ENCODE results near the gene ASTN2. TPM values are rescaled to one million over a fixed set of nuclear protein-coding genes. Genes with fewer than 3 reads are reported as not detected.

Gene ASTN2
- total and polyA plus RNA-seq, 2 experiments from 2014 or later = 5.8 to 7.5 TPM

GRCh38 chr9:117028103-117028858 lies 386.6 kb downstream of the ASTN2 start:
- in situ Hi-C loops (cut with MboI) = no loop called here
- H3K36me3 ChIP-seq (ENCODE audit: low read depth) = no peaks in the 10 kb centered on the region
- H3K9ac ChIP-seq = no peak overlapping the region
- WGBS, 2 experiments (ENCODE audit: low coverage in 1 of 2, low lambda C conversion rate in 2 of 2, missing lambda C conversion rate in 2 of 2) = 11 to 28% methylated on average over 2 of the region's 2 CpGs
- no peak overlapping the region for H3K27ac ChIP-seq
- no peaks in the 10 kb centered on the region for H3K9me2 ChIP-seq (ENCODE audit: insufficient read depth)
- H3K27me3 ChIP-seq (replicated peaks; ENCODE audit: insufficient read depth) = no peaks in the 10 kb centered on the region
- H3K4me2 ChIP-seq (ENCODE audit: unreplicated experiment) = no peak overlapping the region
- no peaks in the 10 kb centered on the region for H3K79me2 ChIP-seq (ENCODE audit: insufficient read depth)
- no peaks in the 10 kb centered on the region for H4K20me1 ChIP-seq (ENCODE audit: insufficient read depth)
- no peak overlapping the region for H2AFZ ChIP-seq
- TF ChIP-seq EZH2phosphoT487 (IDR thresholded peaks at IDR 0.05; ENCODE audit: insufficient read depth, low read depth) = no peak
- no peak for DNase-seq
- H3K4me1 ChIP-seq (ENCODE audit: insufficient read depth) = no peaks in the 10 kb centered on the region
- H3K9me3 ChIP-seq (ENCODE audit: low read depth) = no peaks in the 10 kb centered on the region
- H3K4me3 ChIP-seq = no peak overlapping the region
- H3F3A ChIP-seq (ENCODE audit: insufficient read depth) = no peaks in the 10 kb centered on the region

- Histone ChIP-seq H2AFZ (no peak overlapping the region), H3K9ac (no peak overlapping the region), H3K36me3 (ENCODE audit: low read depth) (no peaks in the 10 kb centered on the region), H3K4me1 (ENCODE audit: insufficient read depth) (no peaks in the 10 kb centered on the region), H3K27me3 (replicated peaks; ENCODE audit: insufficient read depth) (no peaks in the 10 kb centered on the region), H3F3A (ENCODE audit: insufficient read depth) (no peaks in the 10 kb centered on the region), H3K79me2 (ENCODE audit: insufficient read depth) (no peaks in the 10 kb centered on the region), H3K9me3 (ENCODE audit: low read depth) (no peaks in the 10 kb centered on the region), H4K20me1 (ENCODE audit: insufficient read depth) (no peaks in the 10 kb centered on the region), H3K27ac (no peak overlapping the region), H3K4me3 (no peak overlapping the region), H3K9me2 (ENCODE audit: insufficient read depth) (no peaks in the 10 kb centered on the region), H3K4me2 (ENCODE audit: unreplicated experiment) (no peak overlapping the region)
- DNase-seq = no peak
- 4% methylated on average over 2 of the region's 2 CpGs for WGBS, 2 experiments (ENCODE audit: low coverage in 1 of 2, low lambda C conversion rate in 2 of 2, missing lambda C conversion rate in 2 of 2)
- in situ Hi-C loops (cut with MboI) = no loop called here
- TF ChIP-seq EZH2phosphoT487 (IDR thresholded peaks at IDR 0.05; ENCODE audit: insufficient read depth, low read depth) (no peak), EZH2 (IDR thresholded peaks at IDR 0.05; ENCODE audit: insufficient read depth, poor library complexity, severe bottlenecking) (no peak)
Measured at GRCh38 chr9:117021906-117022305, 393.0 kb downstream of the ASTN2 start.

- H3K9me3 ChIP-seq (ENCODE audit: low read depth) = no peaks in the 10 kb centered on the region
- no peak overlapping the region for H3K4me3 ChIP-seq
- H3K79me2 ChIP-seq (ENCODE audit: insufficient read depth) = no peaks in the 10 kb centered on the region
- in situ Hi-C loops (cut with MboI) = no loop called here
- no peak overlapping the region for H3K4me2 ChIP-seq (ENCODE audit: unreplicated experiment)
- no peak for DNase-seq
- H3K4me1 ChIP-seq (ENCODE audit: insufficient read depth) = no peaks in the 10 kb centered on the region
- H3K9me2 ChIP-seq (ENCODE audit: insufficient read depth) = 0 out of 2 replicates have a peak, but pooled peaks cover 3% of the 10 kb centered on the region
- no peak overlapping the region for H2AFZ ChIP-seq
- H4K20me1 ChIP-seq (ENCODE audit: insufficient read depth) = no peaks in the 10 kb centered on the region
- no peaks in the 10 kb centered on the region for H3K27me3 ChIP-seq (replicated peaks; ENCODE audit: insufficient read depth)
- no peaks in the 10 kb centered on the region for H3K36me3 ChIP-seq (ENCODE audit: low read depth)
- no peak for TF ChIP-seq EZH2 (IDR thresholded peaks at IDR 0.05; ENCODE audit: insufficient read depth, poor library complexity, severe bottlenecking)
- no peak for TF ChIP-seq EZH2phosphoT487 (IDR thresholded peaks at IDR 0.05; ENCODE audit: insufficient read depth, low read depth)
- no peak overlapping the region for H3K9ac ChIP-seq
- 15 to 20% methylated on average over 6 of the region's 6 CpGs for WGBS, 2 experiments (ENCODE audit: low coverage in 1 of 2, low lambda C conversion rate in 2 of 2, missing lambda C conversion rate in 2 of 2)
- H3K27ac ChIP-seq = no peak overlapping the region
- H3F3A ChIP-seq (ENCODE audit: insufficient read depth) = no peaks in the 10 kb centered on the region
Measured at GRCh38 chr9:117018966-117019617, 395.8 kb downstream of the ASTN2 start.

- Histone ChIP-seq H3K9me3 (ENCODE audit: low read depth) (no peaks in the 10 kb centered on the region), H3K27me3 (replicated peaks; ENCODE audit: insufficient read depth) (no peaks in the 10 kb centered on the region), H3K79me2 (ENCODE audit: insufficient read depth) (no peaks in the 10 kb centered on the region), H3K9me2 (ENCODE audit: insufficient read depth) (0 out of 2 replicates have a peak, but pooled peaks cover 3% of the 10 kb centered on the region), H3K4me1 (ENCODE audit: insufficient read depth) (no peaks in the 10 kb centered on the region), H3K36me3 (ENCODE audit: low read depth) (no peaks in the 10 kb centered on the region), H3K4me2 (ENCODE audit: unreplicated experiment) (no peak overlapping the region), H4K20me1 (ENCODE audit: insufficient read depth) (no peaks in the 10 kb centered on the region), H3K9ac (no peak overlapping the region), H3F3A (ENCODE audit: insufficient read depth) (no peaks in the 10 kb centered on the region), H3K4me3 (no peak overlapping the region), H3K27ac (no peak overlapping the region), H2AFZ (no peak overlapping the region)
- TF ChIP-seq EZH2 (IDR thresholded peaks at IDR 0.05; ENCODE audit: insufficient read depth, poor library complexity, severe bottlenecking) = no peak
- in situ Hi-C loops (cut with MboI) = no loop called here
- WGBS, 2 experiments (ENCODE audit: low coverage in 1 of 2, low lambda C conversion rate in 2 of 2, missing lambda C conversion rate in 2 of 2) = 32 to 34% methylated on average over 3 of the region's 3 CpGs
- no peak for DNase-seq
Measured at GRCh38 chr9:117017414-117017985, 397.4 kb downstream of the ASTN2 start.

All from GM23248 (cell line).